Tibial artery (tissue), 4 donors: Measurements from ENCODE around the gene HGS.

Experiments
- DNase-seq, 2 donors: peaks; one replicate each; pipeline ENCODE4 v3.0.0-alpha.2; 2019
- H3K27ac ChIP-seq, 2 donors: fragments of 200-600 bp; sonication (generic) in 1 of 2; 1 replicate in 1 of 2; 2 replicates in 1 of 2; pipeline ENCODE4 v1.5.1; 2018 to 2019; ENCODE audit warnings: mild to moderate bottlenecking in 1 of 2
- H3K27me3 ChIP-seq, 2 donors: fragments of 200-600 bp; sonication (generic) in 1 of 2; one replicate each; pipeline versions ENCODE4 v1.5.1 to v1.6.0; 2016 to 2019
- H3K36me3 ChIP-seq, 3 donors: fragments of 200-600 bp; sonication (generic) in 2 of 3; one replicate each; pipeline ENCODE4 v1.5.1; 2016 to 2019; ENCODE audit warnings: mild to moderate bottlenecking in 2 of 3
- H3K4me1 ChIP-seq, 4 donors: fragments of 200-600 bp; sonication (generic) in 2 of 4; 1 replicate in 3 of 4; 2 replicates in 1 of 4; pipeline ENCODE4 v1.5.1; 2016 to 2019
- H3K4me3 ChIP-seq, 2 donors: fragments of 200-600 bp; sonication (generic) in 1 of 2; 1 replicate in 1 of 2; 2 replicates in 1 of 2; pipeline ENCODE4 v1.5.1; 2018 to 2019; ENCODE audit warnings: mild to moderate bottlenecking in 2 of 2
- H3K9me3 ChIP-seq, 3 donors: fragments of 200-600 bp; sonication (generic) in 1 of 3; one replicate each; pipeline ENCODE4 v1.5.1; 2016 to 2019
- intact Hi-C: fragments of 100-400 bp; cut with DNase I; formaldehyde crosslinking; loops from one replicate; pipeline ENCODE4 v1.15.0; 2023; ENCODE audit warnings: low total_unique reads
- TF ChIP-seq, protein P1 (sequence below), 2 experiments: fragments of 200-600 bp in 1 of 2; fragments of 450-650 bp in 1 of 2; IDR thresholded peaks; one replicate each; pipeline ENCODE4 v1.5.1; 2017 to 2019; ENCODE audit warnings: antibody characterized with exemption in 2 of 2, mild to moderate bottlenecking in 1 of 2, moderate library complexity in 1 of 2

HGS gene

GRCh38 chr17:81715107-81715871 is 31.5 kb downstream of the HGS start:
- Histone ChIP-seq H3K27ac (no peak overlapping the region), H3K36me3 (peaks cover 0 to 34% (median 0%) of the 10 kb centered on the region in 3 donors), H3K9me3 (no peaks in the 10 kb centered on the region), H3K4me1 (peaks cover 0 to 42% (median 24%) of the 10 kb centered on the region in 4 donors), H3K4me3 (no peak overlapping the region), H3K27me3 (peaks cover 0 to under 1% of the 10 kb centered on the region in 2 donors)
- intact Hi-C loops, result no loop called here
- no peak for DNase-seq
- TF ChIP-seq, protein P1, sequence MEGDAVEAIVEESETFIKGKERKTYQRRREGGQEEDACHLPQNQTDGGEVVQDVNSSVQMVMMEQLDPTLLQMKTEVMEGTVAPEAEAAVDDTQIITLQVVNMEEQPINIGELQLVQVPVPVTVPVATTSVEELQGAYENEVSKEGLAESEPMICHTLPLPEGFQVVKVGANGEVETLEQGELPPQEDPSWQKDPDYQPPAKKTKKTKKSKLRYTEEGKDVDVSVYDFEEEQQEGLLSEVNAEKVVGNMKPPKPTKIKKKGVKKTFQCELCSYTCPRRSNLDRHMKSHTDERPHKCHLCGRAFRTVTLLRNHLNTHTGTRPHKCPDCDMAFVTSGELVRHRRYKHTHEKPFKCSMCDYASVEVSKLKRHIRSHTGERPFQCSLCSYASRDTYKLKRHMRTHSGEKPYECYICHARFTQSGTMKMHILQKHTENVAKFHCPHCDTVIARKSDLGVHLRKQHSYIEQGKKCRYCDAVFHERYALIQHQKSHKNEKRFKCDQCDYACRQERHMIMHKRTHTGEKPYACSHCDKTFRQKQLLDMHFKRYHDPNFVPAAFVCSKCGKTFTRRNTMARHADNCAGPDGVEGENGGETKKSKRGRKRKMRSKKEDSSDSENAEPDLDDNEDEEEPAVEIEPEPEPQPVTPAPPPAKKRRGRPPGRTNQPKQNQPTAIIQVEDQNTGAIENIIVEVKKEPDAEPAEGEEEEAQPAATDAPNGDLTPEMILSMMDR (IDR thresholded peaks at IDR 0.05), result no peak

- peaks cover 0 to 34% (median 0%) of the 10 kb centered on the region in 3 donors for H3K36me3 ChIP-seq
- no peaks in the 10 kb centered on the region for H3K27me3 ChIP-seq
- no peak overlapping the region for H3K4me3 ChIP-seq
- no peak for DNase-seq
- intact Hi-C loops, result no loop called here
- H3K4me1 ChIP-seq, result peaks cover 0 to 34% (median 18%) of the 10 kb centered on the region in 4 donors
- no peak overlapping the region for H3K27ac ChIP-seq
- no peaks in the 10 kb centered on the region for H3K9me3 ChIP-seq
- TF ChIP-seq, protein P1 (IDR thresholded peaks at IDR 0.05), result no peak
These were observed 32.3 kb downstream of the HGS start for GRCh38 chr17:81715872-81716673.

- H3K27me3 ChIP-seq, result no peaks in the 10 kb centered on the region
- no peak for DNase-seq
- H3K27ac ChIP-seq, result no peak overlapping the region
- H3K9me3 ChIP-seq, result no peaks in the 10 kb centered on the region
- peaks cover 0 to 28% (median 13%) of the 10 kb centered on the region in 4 donors for H3K4me1 ChIP-seq
- intact Hi-C loops, result no loop called here
- H3K4me3 ChIP-seq, result no peak overlapping the region
- TF ChIP-seq, protein P1 (IDR thresholded peaks at IDR 0.05), result no peak
- peaks cover 0 to 34% (median 0%) of the 10 kb centered on the region in 3 donors for H3K36me3 ChIP-seq
These were observed 32.8 kb downstream of the HGS start for GRCh38 chr17:81716674-81716996.

GRCh38 chr17:81717049-81717765 is 33.4 kb downstream of the HGS start:
- intact Hi-C loops, result no loop called here
- TF ChIP-seq, protein P1 (IDR thresholded peaks at IDR 0.05), result no peak
- H3K36me3 ChIP-seq, result peaks cover 0 to 34% (median 0%) of the 10 kb centered on the region in 3 donors

DNA sequence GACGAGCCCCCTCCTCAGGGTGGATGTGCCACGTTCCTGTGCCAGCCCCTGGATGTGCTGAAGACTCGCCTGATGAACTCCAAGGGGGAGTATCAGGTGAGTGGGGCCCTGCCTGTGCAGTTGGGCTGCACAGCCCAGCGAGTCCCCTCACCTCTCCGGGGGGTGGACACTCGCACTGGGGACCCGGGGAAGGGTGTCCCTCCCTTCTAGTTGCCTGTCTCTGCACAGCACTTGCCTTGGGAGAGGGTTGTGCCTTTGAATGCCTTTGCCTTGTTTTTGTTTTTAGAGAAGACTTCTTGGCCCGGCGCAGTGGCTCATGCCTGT is 33.9 kb downstream of the HGS start:
- Histone ChIP-seq H3K36me3 (peaks cover 0 to 34% (median 0%) of the 10 kb centered on the region in 3 donors), H3K4me1 (peaks cover 0 to 21% (median 8%) of the 10 kb centered on the region in 4 donors), H3K27ac (no peak overlapping the region), H3K4me3 (no peak overlapping the region), H3K9me3 (no peaks in the 10 kb centered on the region), H3K27me3 (peaks cover 0 to 4% of the 10 kb centered on the region in 2 donors)
- intact Hi-C loops, result no loop called here
- DNase-seq, result no peak
- TF ChIP-seq, protein P1 (IDR thresholded peaks at IDR 0.05), result no peak

More at GRCh38 chr17:81717049-81717765, 33.4 kb downstream of the HGS start:
- Histone ChIP-seq H3K4me1 (peaks cover 0 to 25% (median 12%) of the 10 kb centered on the region in 4 donors), H3K9me3 (no peaks in the 10 kb centered on the region), H3K4me3 (no peak overlapping the region), H3K27ac (no peak overlapping the region), H3K27me3 (peaks cover 0 to 2% of the 10 kb centered on the region in 2 donors)
- no peak for DNase-seq
